Tibial artery (tissue), 4 donors: ENCODE measurements around the gene SPRED1.

ENCODE experiments used
- DNase-seq, 2 donors: peaks; one replicate each; pipeline ENCODE4 v3.0.0-alpha.2; 2019
- H3K27ac ChIP-seq, 2 donors: fragments of 200-600 bp; sonication (generic) in 1 of 2; 1 replicate in 1 of 2; 2 replicates in 1 of 2; pipeline ENCODE4 v1.5.1; 2018 to 2019; ENCODE audit warnings: mild to moderate bottlenecking in 1 of 2
- H3K27me3 ChIP-seq, 2 donors: fragments of 200-600 bp; sonication (generic) in 1 of 2; one replicate each; pipeline versions ENCODE4 v1.5.1 to v1.6.0; 2016 to 2019
- H3K36me3 ChIP-seq, 3 donors: fragments of 200-600 bp; sonication (generic) in 2 of 3; one replicate each; pipeline ENCODE4 v1.5.1; 2016 to 2019; ENCODE audit warnings: mild to moderate bottlenecking in 2 of 3
- H3K4me1 ChIP-seq, 4 donors: fragments of 200-600 bp; sonication (generic) in 2 of 4; 1 replicate in 3 of 4; 2 replicates in 1 of 4; pipeline ENCODE4 v1.5.1; 2016 to 2019
- H3K4me3 ChIP-seq, 2 donors: fragments of 200-600 bp; sonication (generic) in 1 of 2; 1 replicate in 1 of 2; 2 replicates in 1 of 2; pipeline ENCODE4 v1.5.1; 2018 to 2019; ENCODE audit warnings: mild to moderate bottlenecking in 2 of 2
- H3K9me3 ChIP-seq, 3 donors: fragments of 200-600 bp; sonication (generic) in 1 of 3; one replicate each; pipeline ENCODE4 v1.5.1; 2016 to 2019
- CTCF ChIP-seq, 2 experiments: fragments of 200-600 bp in 1 of 2; fragments of 450-650 bp in 1 of 2; IDR thresholded peaks; one replicate each; pipeline ENCODE4 v1.5.1; 2017 to 2019; ENCODE audit warnings: antibody characterized with exemption in 2 of 2, mild to moderate bottlenecking in 1 of 2, moderate library complexity in 1 of 2
- intact Hi-C: fragments of 100-400 bp; cut with DNase I; formaldehyde crosslinking; loops from one replicate; pipeline ENCODE4 v1.15.0; 2023; ENCODE audit warnings: low total_unique reads

Gene SPRED1

DNA sequence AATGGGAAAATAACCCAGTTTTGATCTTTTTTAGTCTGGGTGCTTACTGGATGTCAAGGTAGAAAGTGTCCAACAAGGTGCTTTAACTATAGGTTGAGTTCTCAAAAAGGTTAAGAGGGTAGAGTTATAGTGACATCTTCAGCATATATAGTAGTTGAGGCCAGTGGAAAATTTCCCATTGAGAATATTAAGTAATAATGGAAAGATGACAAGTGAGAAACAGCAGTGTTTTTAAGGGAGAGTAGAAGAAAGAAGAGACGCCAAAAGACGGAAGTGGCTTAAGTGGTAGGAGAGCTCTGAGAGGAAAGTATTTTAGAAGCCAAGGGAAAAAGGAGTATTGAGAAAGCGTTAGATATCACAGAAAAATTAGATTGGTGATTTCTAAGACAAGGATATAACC is 10.6 kb downstream of the SPRED1 start:
- intact Hi-C loops = no loop called here
- DNase-seq = no peak
- H3K36me3 ChIP-seq = no peaks in the 10 kb centered on the region
- no peaks in the 10 kb centered on the region for H3K27me3 ChIP-seq
- no peak overlapping the region for H3K27ac ChIP-seq
- peaks cover 0 to 62% (median 12%) of the 10 kb centered on the region in 4 donors for H3K4me1 ChIP-seq
- no peak for TF ChIP-seq CTCF (IDR thresholded peaks at IDR 0.05)
- no peaks in the 10 kb centered on the region for H3K9me3 ChIP-seq
- no peak overlapping the region for H3K4me3 ChIP-seq

DNA sequence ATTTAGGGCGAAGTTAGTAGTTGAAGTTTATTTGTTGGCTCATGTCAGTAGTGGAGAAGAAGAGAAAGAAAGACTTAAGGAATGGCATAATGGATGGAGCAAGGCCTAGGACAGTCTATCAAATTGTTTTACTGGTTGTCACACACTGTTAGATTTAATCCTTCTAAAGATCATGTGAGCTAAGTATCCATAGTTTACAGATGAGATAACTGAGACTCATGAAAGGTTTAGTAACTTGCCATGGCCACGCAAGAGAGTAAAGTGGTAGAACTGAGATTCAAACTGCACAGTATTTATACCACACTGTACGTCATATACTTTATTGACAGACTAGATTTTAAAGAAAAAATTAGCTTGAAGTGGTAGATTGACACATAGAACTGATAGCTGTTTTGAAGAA is 11.4 kb downstream of the SPRED1 start:
- H3K27me3 ChIP-seq = no peaks in the 10 kb centered on the region
- H3K9me3 ChIP-seq = no peaks in the 10 kb centered on the region
- DNase-seq = no peak
- H3K4me3 ChIP-seq = no peak overlapping the region
- no peak for TF ChIP-seq CTCF (IDR thresholded peaks at IDR 0.05)
- H3K27ac ChIP-seq = no peak overlapping the region
- peaks cover 0 to 54% (median 9%) of the 10 kb centered on the region in 4 donors for H3K4me1 ChIP-seq
- no peaks in the 10 kb centered on the region for H3K36me3 ChIP-seq
- intact Hi-C loops = no loop called here

GRCh38 chr15:38266247-38266986 is 13.8 kb downstream of the SPRED1 start:
- Histone ChIP-seq H3K36me3 (no peaks in the 10 kb centered on the region), H3K4me3 (peak overlapping the region in 1 of 2 donors; percentile 17), H3K27ac (peak overlapping the region in 1 of 2 donors; percentile 48), H3K27me3 (no peaks in the 10 kb centered on the region), H3K9me3 (no peaks in the 10 kb centered on the region), H3K4me1 (peaks cover 0 to 44% (median 11%) of the 10 kb centered on the region in 4 donors)
- TF ChIP-seq CTCF (IDR thresholded peaks at IDR 0.05) = no peak
- no peak for DNase-seq
- intact Hi-C loops = no loop called here

DNA sequence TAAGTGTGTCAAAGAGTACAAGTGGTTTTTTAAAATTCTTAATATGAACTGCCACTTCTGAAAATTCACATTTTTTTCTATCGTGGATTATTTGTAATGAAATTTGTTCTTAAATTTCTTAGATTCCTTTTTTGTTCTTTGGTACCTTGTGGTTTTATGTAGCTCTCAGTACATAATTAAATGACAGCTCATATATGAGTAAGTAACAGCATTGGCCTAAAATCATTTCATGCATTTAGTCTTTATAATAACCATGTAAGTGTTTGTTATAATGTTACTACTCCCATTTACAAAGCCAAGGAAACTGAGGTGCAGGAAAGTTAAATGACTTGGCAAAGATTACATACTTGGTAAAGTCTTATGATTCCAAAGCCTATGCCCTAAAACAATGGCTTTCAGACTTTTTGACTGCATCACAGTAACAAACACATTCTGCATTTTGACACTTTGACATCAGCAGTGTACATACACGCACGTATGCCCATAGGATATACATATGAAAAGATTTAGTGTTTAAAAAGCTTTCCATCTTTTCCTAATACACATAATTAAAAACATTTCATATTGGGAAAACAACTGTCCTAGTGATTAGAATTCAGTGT is 14.9 kb downstream of the SPRED1 start:
- intact Hi-C loops = no loop called here
- no peak for TF ChIP-seq CTCF (IDR thresholded peaks at IDR 0.05)
- DNase-seq = no peak
- Histone ChIP-seq H3K27me3 (no peaks in the 10 kb centered on the region), H3K9me3 (no peaks in the 10 kb centered on the region), H3K4me3 (no peak overlapping the region), H3K4me1 (peaks cover 0 to 38% (median 11%) of the 10 kb centered on the region in 4 donors), H3K27ac (no peak overlapping the region), H3K36me3 (no peaks in the 10 kb centered on the region)

DNA sequence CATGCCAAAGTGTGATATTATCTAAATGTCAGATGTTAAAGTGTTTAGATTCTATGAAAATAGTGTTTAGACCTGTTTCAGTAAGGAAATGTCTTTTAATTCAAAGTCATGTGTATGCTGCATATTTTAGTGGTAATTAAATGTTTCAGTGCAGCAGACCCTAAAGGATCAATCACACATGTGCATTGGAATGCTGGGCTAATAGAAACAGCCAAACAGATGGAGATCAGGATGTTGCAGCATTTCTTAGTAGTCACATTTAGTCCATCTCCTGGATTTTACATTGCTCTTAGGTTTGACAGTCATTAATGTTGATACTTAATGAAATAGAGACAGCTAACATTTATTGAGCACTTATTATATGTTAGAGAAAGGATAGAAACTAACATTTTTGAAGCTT is 18.5 kb downstream of the SPRED1 start:
- no peak overlapping the region for H3K27ac ChIP-seq
- H3K9me3 ChIP-seq = no peaks in the 10 kb centered on the region
- peaks cover 0 to 59% (median 8%) of the 10 kb centered on the region in 4 donors for H3K4me1 ChIP-seq
- H3K4me3 ChIP-seq = no peak overlapping the region
- no peaks in the 10 kb centered on the region for H3K36me3 ChIP-seq
- no peaks in the 10 kb centered on the region for H3K27me3 ChIP-seq
- intact Hi-C loops = no loop called here
- no peak for TF ChIP-seq CTCF (IDR thresholded peaks at IDR 0.05)
- no peak for DNase-seq
